Jurkat, Clone E6-1 (cell line): ENCODE results near the gene RGPD3.

Experiments
- DNase-seq: peaks from one replicate; pipeline ENCODE4 v3.0.0-alpha.2; 2011; ENCODE audit warnings: low read depth, low spot score
- H3K4me3 ChIP-seq: 2 replicates; pipeline ENCODE4 v1.5.1; 2011; ENCODE audit warnings: mild to moderate bottlenecking, low read length, control low read depth, moderate library complexity

Gene RGPD3

GRCh38 chr2:106356291-106356690, 111.9 kb downstream of the RGPD3 start:
- no peak for DNase-seq
- H3K4me3 ChIP-seq: no peak overlapping the region

- DNase-seq: no peak
Observed at GRCh38 chr2:106353676-106354075, 114.5 kb downstream of the RGPD3 start.

GRCh38 chr2:106350980-106351379, 117.2 kb downstream of the RGPD3 start:
- H3K4me3 ChIP-seq: no peak overlapping the region
- DNase-seq: no peak

More at GRCh38 chr2:106353676-106354075, 114.5 kb downstream of the RGPD3 start:
- no peak overlapping the region for H3K4me3 ChIP-seq

- DNase-seq: no peak
- H3K4me3 ChIP-seq: no peak overlapping the region
Observed at GRCh38 chr2:106344302-106344701, 123.9 kb downstream of the RGPD3 start.

GRCh38 chr2:106343274-106343673, 124.9 kb downstream of the RGPD3 start:
- no peak for DNase-seq
- H3K4me3 ChIP-seq: no peak overlapping the region

GRCh38 chr2:106342831-106343251, 125.4 kb downstream of the RGPD3 start:
- H3K4me3 ChIP-seq: no peak overlapping the region
- no peak for DNase-seq

GRCh38 chr2:106341666-106342065, 126.5 kb downstream of the RGPD3 start:
- no peak overlapping the region for H3K4me3 ChIP-seq
- no peak for DNase-seq
